PC-9 (cell line): Measurements from ENCODE around the gene MAP3K4.

Source experiments
- CTCF ChIP-seq: fragments of 200-600 bp; sonication (generic); conservative IDR thresholded peaks from 2 replicates; pipeline ENCODE4 v1.6.1; 2017; ENCODE audit warnings: mixed run types, antibody characterized with exemption, mild to moderate bottlenecking, moderate library complexity
- EZH2 ChIP-seq: fragments of 200-600 bp; sonication (generic); IDR thresholded peaks from 2 replicates; pipeline ENCODE4 v1.8.0; 2017; ENCODE audit warnings: antibody characterized with exemption, low read depth

GRCh38 chr6:161136655-161137054, 145.1 kb downstream of the MAP3K4 start:
- TF ChIP-seq EZH2: no peak
- no peak for TF ChIP-seq CTCF
